HuH-7.5 (cell line): ENCODE measurements around the gene GOLGA1.
"Not testable (repeated sequence)": the region's sequence is repeated elsewhere in the genome, so short reads cannot be mapped to it uniquely, and the experiment has no call there.

Experiments
- DNase-seq: peaks from one replicate; pipeline ENCODE4 v3.0.0; 2011; ENCODE audit warnings: low spot score

GOLGA1 gene

GRCh38 chr9:124940894-124941678 is at the start of gene GOLGA1:
Gene GOLGA1, minus strand, starts transcription at chr9:124941083. Its CDS starts 2,372 bp downstream, at chr9:124938711.
- DNase-seq = peak; percentile 91

GRCh38 chr9:124983698-124984097 is 42.8 kb upstream of the GOLGA1 start:
- DNase-seq = no peak

- no peak for DNase-seq
These were observed 39.5 kb upstream of the GOLGA1 start for GRCh38 chr9:124980431-124980830.

- DNase-seq = no peak
These were observed 34.2 kb upstream of the GOLGA1 start for GRCh38 chr9:124975131-124975530.

GRCh38 chr9:124973807-124974206 is 32.9 kb upstream of the GOLGA1 start:
- DNase-seq = no peak

- no peak for DNase-seq
These were observed 31.4 kb upstream of the GOLGA1 start for GRCh38 chr9:124972241-124972770.

GRCh38 chr9:124969401-124969800 is 28.5 kb upstream of the GOLGA1 start:
- DNase-seq = no peak

GRCh38 chr9:124968238-124968637 is 27.4 kb upstream of the GOLGA1 start:
- no peak for DNase-seq

- not testable (repeated sequence) for DNase-seq
These were observed 25.1 kb upstream of the GOLGA1 start for GRCh38 chr9:124965775-124966568.

GRCh38 chr9:124964604-124965003 is 23.7 kb upstream of the GOLGA1 start:
- DNase-seq = no peak

GRCh38 chr9:124964056-124964455 is 23.2 kb upstream of the GOLGA1 start:
- DNase-seq = no peak

- DNase-seq = no peak
These were observed 19.5 kb upstream of the GOLGA1 start for GRCh38 chr9:124960409-124960752.

- DNase-seq = not testable (repeated sequence)
These were observed 19.0 kb upstream of the GOLGA1 start for GRCh38 chr9:124959671-124960408.

GRCh38 chr9:124954255-124954654 is 13.4 kb upstream of the GOLGA1 start:
- DNase-seq = no peak

- no peak for DNase-seq
These were observed 9.3 kb upstream of the GOLGA1 start for GRCh38 chr9:124950050-124950718.

- no peak for DNase-seq
These were observed 8.5 kb upstream of the GOLGA1 start for GRCh38 chr9:124949387-124949786.

GRCh38 chr9:124947727-124948391 is 7.0 kb upstream of the GOLGA1 start:
- no peak for DNase-seq

- no peak for DNase-seq
These were observed 5.3 kb upstream of the GOLGA1 start for GRCh38 chr9:124946167-124946566.

GRCh38 chr9:124941679-124942561 is 1.0 kb upstream of the GOLGA1 start:
- DNase-seq = peak; percentile 28

- DNase-seq = no peak
These were observed 376 bp downstream of the GOLGA1 start for GRCh38 chr9:124940521-124940893.
